Esophagus muscularis mucosa (tissue), 4 donors: ENCODE measurements around the gene BACE1.
"Not testable (repeated sequence)": the region's sequence is repeated elsewhere in the genome, so short reads cannot be mapped to it uniquely, and the experiment has no call there.

Source experiments
- CTCF ChIP-seq, 3 experiments: fragments of 200-600 bp in 2 of 3; fragments of 450-650 bp in 1 of 3; sonication (generic) in 2 of 3; IDR thresholded peaks; one replicate each; pipeline ENCODE4 v1.5.1; 2017 to 2019; ENCODE audit warnings: antibody characterized with exemption in 3 of 3, mild to moderate bottlenecking in 2 of 3, moderate library complexity in 1 of 3
- EP300 ChIP-seq: sonication (generic); formaldehyde crosslinking; IDR thresholded peaks from one replicate; pipeline ENCODE4 v1.6.1; 2017; ENCODE audit warnings: antibody characterized with exemption
- POLR2A ChIP-seq: fragments of 450-650 bp; IDR thresholded peaks from one replicate; pipeline ENCODE4 v1.6.1; 2017; ENCODE audit warnings: antibody characterized with exemption, moderate library complexity, mild to moderate bottlenecking, low read depth
- POLR2AphosphoS5 ChIP-seq, 2 donors: sonication (generic); formaldehyde crosslinking; IDR thresholded peaks; one replicate each; pipeline ENCODE4 v1.6.1; 2017; ENCODE audit warnings: antibody characterized with exemption in 2 of 2

- not testable (repeated sequence) for TF ChIP-seq CTCF (IDR thresholded peaks at IDR 0.05); POLR2A; EP300; POLR2AphosphoS5 (IDR thresholded peaks at IDR 0.05)
Observed at GRCh38 chr11:117327255-117327566, 11.2 kb upstream of the BACE1 start.
